ENCODE results near the gene OR10C1.

GRCh38 chr6:29483186-29483585, 44.1 kb downstream of the OR10C1 start:
- TF ChIP-seq CTCF (IDR thresholded peaks at IDR 0.05): no peak
- no peak for TF ChIP-seq ZFX (IDR thresholded peaks at IDR 0.05; ENCODE audit: borderline replicate concordance)
